HPDE6-E6E7 (cell line): ENCODE measurements around the gene C2CD4D.
A peak's percentile ranks its signal among the peaks of the same experiment; 100 is the strongest.

ENCODE experiments used
- DNase-seq: peaks from one replicate; pipeline ENCODE4 v3.0.0; 2011; ENCODE audit warnings: missing footprints; ENCODE audit errors: extremely low spot score

Gene C2CD4D

DNA sequence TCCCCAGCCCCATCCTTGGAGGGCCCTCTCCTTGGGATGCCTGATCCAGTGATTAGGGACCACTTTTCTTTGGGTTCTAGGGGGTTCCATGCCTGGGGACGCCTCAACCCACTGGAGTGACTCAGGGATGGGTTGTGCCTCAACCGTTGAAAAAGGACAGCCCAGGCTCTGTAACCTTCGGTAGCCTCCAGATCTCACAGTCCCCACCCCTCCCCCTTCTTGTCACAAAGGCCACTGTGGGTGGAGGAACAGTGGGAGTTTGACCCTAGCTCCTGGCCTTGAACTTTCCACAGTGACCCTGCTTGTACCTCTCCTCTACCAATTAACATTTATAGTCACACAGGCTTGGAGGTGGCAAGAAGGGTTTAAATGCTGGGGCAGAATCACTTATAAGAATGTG is 5.4 kb downstream of the C2CD4D start:
- DNase-seq, result no peak

DNA sequence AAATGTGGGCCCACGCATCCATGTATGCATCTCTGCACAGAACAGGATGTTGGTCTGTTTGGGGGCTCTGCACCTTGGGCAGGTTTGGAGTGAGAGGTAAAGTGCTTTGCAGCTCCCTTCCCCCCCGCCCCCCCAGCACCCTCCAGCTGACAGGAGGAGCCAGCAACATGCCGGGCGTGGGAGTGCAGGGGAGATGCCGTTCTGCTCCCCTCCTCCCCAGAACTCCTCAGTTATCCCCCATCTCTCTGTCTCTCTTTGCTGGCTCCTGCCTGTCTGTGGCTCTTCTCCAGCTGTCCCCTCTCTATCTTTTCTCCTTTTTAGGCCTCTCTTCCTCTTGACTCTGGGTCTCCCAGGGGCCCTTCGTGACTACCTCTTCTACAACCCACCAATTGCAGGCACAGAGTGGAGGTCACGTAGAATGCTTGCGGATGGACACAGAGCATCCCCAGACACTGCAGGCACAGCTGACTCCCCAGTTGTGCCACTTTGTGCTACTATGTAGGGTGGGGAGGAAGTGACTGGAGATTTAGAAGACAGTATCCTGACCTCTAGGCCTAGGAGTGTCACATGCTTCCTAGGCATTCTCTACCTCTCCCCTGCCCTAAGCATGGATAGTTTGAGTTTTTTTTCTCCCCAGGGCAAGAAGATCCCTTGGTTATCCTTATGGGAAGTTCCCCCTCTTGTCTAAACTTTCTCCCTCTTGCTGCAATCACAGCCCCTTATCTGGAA is 6.3 kb downstream of the C2CD4D start:
- no peak for DNase-seq

DNA sequence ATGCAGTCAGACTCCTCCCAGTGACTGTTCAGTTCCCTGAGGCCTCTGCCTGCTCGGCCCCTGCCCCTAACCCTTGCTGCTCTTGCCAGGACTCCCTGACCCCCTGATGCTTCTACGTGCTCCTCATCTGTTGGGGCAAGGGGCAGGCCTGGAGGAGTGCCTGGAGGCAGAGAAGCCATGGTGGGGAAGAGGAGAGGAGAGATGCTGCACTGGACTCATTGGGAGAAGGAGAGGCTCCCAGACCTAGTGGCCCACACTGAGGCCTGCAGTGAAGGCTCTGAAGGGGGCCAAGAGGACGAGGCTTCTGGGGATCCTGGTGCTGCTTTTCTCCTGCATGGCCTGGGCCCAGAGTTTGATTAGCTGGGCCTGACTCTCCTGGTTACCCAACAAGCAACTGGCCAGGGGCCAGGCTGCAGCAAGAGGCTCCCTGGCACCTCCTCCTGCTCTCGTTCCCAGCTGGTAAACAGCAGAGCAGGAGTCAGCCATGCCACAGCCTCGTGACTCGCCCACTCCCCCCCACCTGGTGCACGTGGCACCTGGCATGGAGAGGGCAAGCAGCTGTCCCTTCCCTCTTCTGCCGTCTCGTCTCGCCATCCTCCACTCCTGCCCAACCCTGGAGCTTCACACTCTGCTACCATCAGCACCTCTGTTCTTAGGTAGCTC is 7.2 kb downstream of the C2CD4D start:
- DNase-seq, result no peak

DNA sequence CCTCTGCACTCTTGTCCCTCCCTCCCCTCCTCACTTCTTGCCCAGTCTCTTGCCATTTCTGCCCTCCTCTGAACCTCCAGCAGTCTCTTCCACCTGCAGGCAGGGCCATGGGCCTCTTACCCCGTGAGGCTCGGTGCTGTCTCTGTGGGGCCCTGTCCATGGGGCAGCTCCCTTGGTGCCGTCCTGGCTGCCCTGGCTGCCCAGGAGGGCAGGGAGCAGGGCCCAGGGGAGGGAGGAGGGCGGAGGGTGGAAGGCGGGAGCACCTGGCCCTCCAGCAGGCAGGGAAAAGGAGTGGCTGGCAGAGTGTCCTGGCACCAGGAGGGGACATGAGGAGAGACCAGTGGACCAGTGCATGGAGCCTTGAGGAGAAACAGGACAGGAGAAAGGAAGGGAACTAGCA is 8.0 kb downstream of the C2CD4D start, which contains the start of gene RORC:
Gene RORC, minus strand, starts transcription at position 198 of the 400 bp plus-strand sequence. Its CDS starts 38 bp downstream, at position 160.
- no peak for DNase-seq

DNA sequence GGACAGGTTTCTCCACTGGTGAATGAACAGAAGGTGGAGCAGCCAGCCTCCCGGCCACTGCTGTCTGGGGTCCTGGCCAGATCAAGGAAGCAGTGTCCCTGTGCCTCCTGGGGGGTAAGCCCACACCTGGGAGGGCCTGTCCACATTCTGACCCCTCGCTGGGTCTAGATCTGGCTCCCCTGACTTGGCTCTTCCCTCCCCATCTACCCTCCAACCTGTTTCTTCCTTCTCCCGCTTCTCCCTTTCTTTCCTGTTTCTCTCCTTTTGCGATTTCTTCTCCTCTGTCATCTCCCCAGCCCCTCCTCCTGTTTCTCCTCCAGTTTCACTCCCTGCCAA is 8.4 kb downstream of the C2CD4D start:
- no peak for DNase-seq

DNA sequence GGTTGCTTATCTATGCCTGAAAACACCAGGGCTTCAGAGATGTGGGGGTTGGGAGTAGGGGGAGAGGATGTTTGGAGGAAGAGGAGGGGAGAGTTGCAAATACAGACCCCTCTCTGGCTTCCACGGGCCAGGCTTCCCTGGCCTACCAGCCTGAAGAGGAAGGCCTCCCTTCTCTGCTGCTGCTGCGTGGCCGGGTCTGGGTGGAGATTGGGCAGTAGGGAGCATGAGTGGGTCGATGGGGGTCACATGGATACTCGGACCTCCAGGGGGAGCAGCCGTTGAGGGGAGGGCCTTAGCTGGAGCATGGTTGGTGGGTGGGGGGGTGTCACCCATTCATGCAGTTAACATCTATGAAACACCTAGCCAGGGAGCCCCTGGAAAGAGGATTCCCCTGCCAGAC is 9.6 kb downstream of the C2CD4D start:
- no peak for DNase-seq

DNA sequence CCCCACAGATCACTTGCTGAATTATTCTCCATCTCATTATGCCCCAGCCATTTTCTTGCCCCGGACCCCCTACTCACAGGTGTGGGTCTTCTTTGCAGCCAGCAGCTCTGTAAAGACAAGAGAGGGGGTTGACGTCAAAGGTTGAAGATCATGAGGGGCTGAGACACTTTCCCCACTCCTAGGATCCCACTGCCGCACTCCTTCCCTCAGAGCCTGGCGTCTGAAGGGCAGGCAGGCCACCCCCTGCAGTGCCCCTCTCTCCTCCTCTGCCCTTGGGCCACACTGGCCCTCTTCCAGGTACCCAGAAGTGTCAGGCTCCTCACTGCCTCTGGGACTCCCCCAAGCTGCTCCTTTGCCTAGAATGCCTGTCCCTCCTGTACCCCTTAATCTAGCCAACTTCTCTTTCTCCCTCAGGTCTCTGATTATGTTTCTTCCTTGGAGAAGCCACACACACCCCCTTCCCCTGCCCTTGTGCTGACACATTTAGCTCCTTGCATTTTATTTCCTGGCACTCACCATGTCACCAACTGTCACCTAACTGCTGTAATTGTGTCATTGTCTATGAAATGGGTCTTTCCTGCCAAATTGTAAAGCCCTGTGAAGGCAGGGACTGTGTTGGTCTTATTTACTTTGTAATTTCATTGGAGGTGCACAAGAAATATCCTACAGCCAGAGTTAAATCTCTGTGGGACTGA is 10.1 kb downstream of the C2CD4D start:
- no peak for DNase-seq

DNA sequence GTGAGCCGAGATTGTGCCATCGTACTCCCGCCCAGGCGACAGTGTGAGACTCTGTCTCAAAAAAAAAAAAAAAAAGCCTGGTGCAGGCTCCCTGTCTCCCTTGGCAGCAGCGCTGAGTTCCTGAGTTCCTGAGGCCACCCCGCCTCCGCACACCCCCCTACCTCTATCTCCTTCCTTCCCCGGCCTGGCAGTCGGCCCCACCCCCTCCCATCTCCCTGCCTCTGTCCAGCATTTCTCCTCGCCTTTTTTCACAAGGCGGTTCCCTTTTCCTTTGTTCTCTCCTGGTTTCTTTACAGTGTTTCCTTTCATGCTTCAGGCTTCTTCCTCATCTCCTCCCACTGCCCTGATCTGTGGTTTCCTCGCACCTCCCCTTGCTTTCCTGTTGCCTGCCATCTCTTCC is 10.7 kb downstream of the C2CD4D start:
- DNase-seq, result peak; percentile 51

DNA sequence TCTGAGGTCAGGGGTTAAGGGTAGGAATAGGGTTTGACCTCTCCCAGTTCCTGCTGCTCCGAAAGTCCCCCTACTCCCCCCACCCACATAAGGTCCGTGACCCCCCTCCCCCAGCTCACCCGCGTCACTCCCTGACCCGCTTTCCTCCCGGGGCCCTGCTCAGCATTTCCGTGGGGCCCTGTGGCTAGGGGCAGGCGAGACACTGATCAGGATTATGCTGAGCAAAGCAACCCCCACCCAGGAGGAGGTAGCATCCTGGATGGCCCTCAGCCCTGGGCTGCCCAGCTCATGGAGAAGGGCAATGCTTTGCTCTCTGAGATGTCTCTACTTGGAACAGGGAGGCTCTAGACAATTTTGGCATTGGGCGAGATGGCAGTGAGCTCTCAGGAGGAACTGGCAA is 11.8 kb downstream of the C2CD4D start:
- DNase-seq, result no peak

DNA sequence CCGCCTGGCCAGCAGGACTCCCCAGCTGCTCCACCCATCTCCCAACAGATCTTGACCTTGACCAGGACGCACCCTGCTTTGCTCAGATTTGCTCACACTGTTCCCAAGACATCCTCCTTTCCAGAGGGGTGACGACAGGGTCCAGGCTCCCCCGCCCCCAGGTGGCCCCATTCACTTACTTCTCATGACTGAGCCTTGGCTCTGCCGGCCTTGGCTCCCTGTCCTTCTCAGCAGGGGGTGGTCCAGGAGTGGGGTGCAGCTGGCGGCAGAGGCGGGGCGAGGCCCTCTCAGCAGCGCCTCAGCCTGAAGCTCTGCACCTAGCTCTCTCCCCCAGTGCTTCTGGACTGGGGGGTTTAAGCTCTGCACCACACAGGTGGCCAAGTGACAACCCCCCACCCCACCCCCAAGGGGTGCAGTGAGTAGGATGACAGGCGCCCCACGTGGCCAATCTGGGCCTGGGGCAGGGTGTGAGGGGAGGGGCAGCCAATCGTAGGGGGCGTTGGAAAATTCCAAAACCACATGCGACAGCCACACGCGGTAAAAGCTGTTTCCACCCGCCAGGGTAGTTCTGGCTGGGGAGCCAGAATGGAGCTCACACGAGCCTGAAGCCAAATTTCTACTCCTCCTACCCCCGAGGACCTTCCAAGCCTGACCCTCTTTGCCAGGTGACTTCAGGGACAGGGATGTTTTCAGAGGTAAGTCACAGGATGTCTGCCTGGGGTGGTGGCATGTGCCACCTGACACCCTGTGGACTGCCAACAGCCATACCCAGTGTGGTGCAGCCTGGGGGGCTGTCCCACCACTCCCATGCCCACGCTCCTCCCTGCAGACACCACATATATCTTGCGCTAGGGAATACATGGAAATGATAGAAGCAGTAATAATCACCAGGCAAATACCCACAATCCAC is 13.6 kb downstream of the C2CD4D start:
- DNase-seq, result no peak

DNA sequence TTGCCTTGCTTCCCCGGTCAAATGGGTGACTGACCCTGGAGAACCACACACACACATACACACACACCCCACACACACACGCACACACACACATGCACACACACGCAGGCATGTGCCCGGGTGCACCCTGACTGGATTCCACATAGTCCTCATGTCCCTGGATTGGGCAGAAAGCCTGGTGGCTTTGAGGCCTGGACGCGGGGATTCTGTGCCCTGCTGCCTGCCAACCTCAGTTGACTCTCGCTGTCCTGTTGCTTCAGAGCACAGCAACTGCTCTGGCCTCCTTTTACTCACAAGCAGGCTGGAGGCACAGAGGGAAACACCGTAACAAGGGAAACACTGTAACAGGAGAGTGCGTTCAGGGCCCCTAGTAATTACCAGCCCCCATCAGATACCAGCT is 14.4 kb downstream of the C2CD4D start:
- no peak for DNase-seq

DNA sequence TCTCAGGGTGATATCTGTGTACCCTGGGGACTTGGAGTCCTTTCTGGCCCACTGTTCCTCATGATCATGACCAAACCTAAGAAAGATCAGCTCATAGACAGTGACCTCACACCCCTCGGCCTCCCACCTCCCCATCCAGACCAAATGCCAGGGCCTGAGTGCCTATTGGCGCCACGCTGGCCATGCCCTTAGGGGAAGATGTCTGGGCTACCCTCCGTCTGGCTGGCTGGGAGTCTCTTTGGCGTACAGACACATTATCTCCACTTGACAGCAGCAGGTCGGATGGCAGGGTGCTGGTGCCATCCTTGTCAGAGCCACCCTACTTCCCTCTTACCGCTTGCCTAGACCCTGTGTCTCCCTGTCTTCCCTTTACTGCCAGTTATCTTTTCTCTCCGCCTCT is 16.4 kb downstream of the C2CD4D start:
- no peak for DNase-seq

DNA sequence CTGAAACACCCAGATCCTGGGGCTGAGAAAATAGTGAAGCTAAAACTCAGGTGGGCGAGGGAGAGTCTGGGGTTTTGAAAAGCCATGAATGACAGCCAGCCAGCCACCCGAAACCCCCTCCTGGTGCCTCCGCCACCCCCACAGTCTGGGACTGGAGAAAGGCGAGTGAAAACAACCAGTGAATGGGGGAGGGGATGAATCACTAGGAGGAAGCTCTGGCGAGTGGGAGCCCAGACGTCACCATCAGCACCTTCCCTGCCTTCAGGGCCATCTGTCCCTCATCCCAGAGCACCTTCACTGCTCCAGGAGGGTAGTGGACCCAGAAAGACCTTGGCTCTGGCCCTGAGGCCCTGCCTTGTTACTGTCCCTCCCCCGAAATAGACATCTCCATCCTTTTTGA is 17.2 kb downstream of the C2CD4D start:
- DNase-seq, result no peak

DNA sequence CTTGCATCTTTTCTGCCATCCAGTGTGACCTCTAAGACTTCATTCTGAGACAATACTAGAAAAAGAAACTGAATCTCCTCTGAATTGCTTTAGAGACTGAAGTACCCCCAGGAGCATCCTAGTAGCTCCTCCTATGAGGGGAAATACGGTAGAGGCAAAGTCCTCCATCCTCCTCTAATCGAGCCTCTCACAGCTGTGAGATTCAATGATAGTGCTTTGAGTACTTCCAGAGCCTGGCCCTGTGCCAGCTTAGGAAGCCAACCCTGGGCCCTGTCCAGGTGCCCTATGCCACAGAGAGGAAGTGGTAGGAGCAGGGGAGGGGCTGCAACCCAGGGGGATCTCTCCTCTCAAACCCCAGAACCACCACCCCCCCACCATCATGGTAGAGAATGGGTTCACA is 18.7 kb downstream of the C2CD4D start:
- DNase-seq, result no peak

DNA sequence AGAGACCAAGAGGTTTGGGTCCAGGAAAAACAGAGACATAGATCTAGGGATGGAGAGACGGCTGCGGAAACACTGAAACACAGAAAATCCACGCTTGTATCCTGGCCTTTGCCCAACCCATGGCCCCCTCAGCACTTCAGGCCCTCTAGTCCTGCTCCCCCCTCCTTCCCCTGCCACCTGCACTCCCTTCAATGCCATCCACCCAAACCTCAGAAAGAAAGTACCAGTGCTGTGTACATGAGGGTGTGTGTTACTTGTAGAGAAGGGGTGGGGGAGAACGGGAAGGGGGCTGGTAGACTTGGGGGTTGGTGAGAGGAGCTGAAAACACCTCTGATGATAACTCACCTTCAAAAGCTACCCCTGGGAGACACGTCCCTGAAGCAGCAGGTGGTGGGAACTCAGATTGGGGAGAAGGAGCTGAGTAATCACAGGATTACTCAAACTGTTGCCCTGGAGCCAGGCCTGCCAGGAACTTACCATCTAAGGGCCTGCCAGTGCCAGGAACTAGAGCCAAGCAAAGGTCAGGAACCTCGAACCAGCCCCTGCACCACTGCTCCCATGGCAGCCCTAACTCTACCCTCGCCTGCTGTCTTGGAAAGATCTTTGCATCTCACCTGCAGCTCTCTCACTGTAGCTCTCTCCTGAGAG is 19.5 kb downstream of the C2CD4D start:
- no peak for DNase-seq

DNA sequence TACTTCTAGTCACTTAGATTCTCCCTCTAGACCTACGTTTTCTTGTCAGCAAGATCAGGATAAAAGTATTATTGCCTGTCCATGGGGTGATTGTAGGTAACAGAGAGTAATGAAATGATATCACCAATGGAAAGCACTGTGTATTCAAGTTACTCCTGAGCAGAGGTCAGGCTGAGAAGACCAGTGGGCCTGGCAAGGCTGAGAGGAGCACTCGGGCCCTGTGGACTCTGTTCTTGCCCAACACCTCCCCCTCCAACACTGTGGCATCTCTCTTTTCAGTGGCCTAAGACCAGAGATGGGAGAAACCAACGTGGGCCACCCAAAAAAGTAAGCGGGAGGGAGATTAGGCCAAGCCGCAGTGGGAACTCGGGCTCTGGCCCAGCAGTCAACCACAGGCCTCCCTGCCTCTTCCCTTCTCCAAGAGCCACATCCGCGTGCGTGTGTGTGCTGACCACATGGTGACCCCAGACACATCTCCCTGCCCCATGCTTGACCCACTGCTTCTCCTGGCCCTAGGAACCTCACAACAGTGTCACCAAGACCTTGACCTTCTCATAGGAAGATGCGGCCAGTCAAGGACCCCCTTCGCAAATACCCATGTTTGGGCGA is 20.3 kb downstream of the C2CD4D start:
- no peak for DNase-seq

DNA sequence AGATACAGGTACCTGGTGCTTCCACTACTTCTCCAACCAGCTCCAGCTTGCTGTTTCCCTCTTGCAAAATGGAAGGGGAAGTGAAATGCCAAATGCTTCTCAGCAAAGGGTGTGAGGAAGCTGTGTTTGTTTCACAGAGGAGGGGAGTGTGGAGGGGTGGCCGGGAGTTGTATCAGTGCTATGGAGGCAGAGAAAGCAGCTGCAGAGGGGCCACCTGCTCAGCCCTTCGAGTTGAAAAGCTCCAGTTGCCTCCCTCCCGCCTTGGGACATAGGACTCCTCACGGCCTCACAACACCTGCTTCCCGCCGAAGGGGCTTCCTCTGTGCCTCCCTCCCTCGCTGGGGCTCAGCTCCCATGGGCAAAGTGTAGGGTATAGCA is 22.3 kb downstream of the C2CD4D start:
- DNase-seq, result no peak

DNA sequence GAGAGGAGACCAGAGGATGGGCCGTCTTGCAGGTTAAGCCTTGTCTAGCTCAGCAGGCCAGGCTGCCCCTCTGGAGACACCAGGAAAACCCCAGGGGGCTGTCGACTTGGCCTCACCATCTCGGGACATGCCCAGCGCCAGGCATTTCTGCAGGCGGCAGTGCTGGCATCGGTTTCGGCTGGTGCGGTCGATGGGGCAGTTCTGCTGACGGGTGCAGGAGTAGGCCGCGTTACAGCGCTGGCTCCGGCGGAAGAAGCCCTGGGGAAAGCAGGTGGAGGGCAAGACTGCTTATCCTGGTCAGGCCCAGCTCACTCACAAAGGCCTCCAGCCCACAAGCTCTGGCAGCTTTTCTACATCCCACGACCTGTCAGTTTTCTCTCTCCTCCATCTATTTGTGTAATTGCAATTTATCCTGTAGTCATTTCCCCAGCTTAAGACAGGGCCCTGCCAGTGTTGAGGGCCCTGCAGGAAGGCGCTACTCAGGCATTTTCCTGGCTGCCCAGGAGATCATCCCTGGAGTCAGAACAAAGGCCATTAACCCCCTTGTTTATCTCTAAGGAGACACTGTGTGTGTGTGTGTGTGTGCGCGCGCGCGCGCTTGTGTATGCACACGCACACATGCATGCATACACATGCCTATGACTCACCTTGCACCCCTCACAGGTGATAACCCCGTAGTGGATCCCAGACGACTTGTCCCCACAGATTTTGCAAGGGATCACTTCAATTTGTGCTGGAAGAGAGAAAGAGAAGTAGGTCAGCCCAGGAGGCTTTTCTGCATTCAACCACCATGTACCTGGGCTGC is 22.9 kb downstream of the C2CD4D start:
- no peak for DNase-seq

DNA sequence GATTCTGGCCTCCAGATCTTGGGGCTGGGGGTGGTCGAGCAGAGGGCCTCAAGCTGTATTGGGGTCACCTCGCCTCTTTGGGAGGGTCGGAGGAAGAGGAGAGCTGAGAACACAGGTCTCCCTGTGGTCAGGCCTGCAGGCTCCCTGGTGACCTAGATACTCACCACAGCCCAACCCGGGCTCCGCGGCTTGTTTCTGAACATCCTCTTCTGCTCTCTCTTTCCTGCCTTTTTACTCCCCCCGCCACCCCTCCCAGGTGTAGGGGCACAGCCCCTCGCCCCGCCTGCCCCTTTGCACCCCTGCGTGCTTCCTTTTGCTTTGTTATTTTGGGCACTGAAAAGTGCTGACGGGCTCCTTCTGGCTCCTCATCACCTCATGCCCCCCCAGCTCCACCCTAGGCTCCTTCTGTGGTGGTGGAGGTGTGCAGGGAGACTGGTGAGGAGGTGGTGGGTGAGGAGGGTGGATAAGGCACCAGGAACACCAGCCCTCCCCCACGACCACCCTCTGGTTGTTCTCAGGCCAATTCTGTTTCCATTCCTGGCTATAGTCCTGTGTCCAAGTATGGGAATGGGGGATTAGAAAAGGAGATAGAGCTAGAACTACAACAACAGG is 23.8 kb downstream of the C2CD4D start:
- DNase-seq, result no peak
